Measurements from ENCODE around the gene GIPC1.

The GIPC1 gene

DNA sequence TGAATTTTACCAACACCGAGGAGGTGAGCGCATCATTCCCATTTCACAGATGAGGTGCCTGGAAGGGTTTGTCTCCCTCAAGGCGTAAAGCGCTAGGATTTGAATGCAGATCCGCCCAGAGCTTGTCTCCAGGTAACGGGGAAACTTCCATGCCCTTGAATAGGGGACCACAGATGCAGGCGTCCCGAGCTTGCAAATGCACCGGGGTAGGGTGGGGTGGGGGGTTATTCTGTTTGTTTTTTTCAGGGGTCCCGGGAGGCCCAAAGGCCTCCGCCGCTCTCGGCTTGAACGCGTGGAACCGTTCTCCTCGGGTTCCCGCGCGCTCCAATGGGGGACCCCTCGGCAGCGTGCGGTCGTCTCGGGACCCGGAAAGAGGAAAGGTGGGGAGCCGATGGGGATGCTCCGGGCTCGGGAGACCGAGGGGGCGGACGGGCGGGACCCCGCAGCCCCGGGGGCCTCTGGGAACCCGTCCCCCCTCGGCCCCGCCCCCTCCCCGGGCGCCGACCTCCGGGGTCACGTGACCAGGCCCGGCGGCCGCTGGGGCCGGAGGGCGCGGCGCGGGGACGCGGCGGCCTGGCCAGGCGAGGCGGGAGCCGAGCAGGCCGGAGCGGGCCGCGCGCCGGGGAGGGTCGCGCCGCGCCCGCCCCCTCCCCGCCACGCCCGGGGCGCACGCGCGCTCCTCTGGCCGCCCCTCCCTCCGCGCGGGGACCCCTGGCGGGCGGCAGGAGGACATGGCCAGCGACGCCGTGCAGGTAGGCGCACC, 63.0 kb downstream of the GIPC1 start, which contains the start of gene PKN1:
Gene PKN1, plus strand, starts transcription at position 516 of the 763 bp plus-strand sequence. Its CDS starts 216 bp downstream, at position 732.
- DNase-seq: peak; percentile 77

DNA sequence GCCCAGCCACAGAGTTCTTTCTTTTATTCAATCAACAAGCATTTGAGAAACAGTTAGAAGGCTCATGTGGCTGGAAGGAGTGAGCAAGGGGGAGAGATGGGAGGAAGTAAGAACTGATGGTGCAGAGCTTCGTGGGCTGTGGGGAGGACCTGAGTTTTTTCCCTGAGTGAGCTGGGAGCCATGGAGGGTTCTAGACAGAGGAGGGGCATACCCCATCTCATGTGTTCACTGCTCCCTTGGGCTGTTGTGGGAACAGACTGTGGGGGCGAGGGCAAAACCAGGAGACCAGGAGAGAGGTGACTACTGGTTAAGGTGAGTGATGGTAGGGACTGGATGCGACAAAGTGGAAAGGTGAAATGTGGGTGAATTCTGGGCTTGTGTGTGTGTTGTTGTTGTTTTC, 65.2 kb downstream of the GIPC1 start:
- no peak for DNase-seq

DNA sequence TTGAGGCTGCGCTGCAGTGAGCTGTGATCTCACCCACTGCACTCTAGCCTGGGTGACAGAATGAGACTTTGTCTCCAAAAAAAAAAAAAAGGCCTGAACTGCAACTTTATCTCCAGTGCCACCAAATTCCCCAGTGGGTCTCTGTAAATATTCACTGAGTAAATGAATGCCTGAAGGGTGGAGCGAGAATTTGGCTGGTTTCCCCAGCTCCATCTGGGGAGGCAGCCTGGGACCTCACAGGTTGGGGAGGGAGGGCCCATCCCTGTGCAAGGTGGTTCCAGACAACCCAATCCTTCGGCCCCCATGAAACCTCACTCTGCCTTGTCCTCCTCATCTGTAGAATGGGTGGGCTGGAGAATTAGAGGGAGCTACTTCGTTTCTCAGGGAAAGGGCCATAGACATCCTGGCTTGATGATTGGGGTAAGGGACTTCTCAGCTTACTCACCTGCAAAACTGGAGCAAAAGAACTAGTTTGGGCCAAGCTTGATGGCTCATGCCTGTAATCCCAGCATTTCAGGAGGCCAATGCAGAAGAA, 67.0 kb downstream of the GIPC1 start:
- no peak for DNase-seq

Data from stimulated activated CD8-positive, alpha-beta memory T cell treated with anti-CD3 and anti-CD28 coated beads, Interleukin-4, amount 100 ng/mL, for 48 hours (primary cell).